ENCODE measurements around the gene TGFB3. TPM values are rescaled to one million over a fixed set of nuclear protein-coding genes. Genes with fewer than 3 reads are reported as not detected.
"Not testable (repeated sequence)": the region's sequence is repeated elsewhere in the genome, so short reads cannot be mapped to it uniquely, and the experiment has no call there.

Gene TGFB3
- polyA plus RNA-seq, 5 donors: 154 to 217 (median 174) TPM

- no peak for DNase-seq
Measured at GRCh38 chr14:75961662-75962061, 20.1 kb downstream of the TGFB3 start.

DNA sequence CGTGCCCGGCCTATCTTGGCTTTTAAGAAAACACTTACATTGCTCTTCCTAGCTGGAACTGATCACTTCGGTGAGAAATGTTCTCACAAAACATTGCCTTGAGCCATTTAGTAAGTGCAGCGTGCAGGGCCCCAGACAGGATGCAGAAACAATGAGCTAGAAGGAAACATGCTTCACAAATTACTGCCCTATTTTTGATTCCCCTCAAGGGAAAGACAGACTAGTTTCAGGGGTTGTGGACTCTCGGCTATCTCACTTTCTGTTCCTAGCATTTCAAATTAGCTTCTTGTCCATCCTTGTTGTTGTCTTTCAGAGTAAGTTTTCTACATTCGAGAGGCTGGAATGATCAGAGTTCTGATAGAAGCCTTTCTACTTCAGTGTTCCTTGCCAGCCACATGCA, 21.6 kb downstream of the TGFB3 start:
- no peak for DNase-seq

GRCh38 chr14:75959031-75959430, 22.8 kb downstream of the TGFB3 start:
- no peak for DNase-seq

- no peak for DNase-seq
Measured at GRCh38 chr14:75952489-75952888, 29.3 kb downstream of the TGFB3 start.

- no peak for DNase-seq
Measured at GRCh38 chr14:75946785-75947184, 35.0 kb downstream of the TGFB3 start.

- no peak for DNase-seq
Measured at GRCh38 chr14:75944607-75945241, 37.1 kb downstream of the TGFB3 start.

- no peak for DNase-seq
Measured at GRCh38 chr14:75941030-75941429, 40.8 kb downstream of the TGFB3 start.

DNA sequence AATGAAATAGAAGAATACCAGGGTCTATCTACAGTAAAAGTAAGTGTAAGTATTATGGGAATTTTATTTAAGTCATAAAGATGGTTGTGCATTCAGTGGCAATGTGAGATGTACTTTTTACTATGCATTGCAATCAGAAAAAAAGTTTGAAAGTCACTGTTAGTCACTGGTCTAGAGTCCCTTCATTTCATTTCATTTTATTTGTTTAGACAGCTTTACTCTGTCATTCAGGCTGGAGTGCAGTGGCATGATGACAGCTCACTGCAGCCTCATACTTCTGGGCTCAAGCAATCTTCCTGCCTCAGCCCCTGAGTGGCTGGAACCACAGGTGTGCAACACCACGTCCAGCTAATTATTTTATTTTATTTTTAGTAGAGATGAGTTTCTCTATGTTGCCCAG, 42.6 kb downstream of the TGFB3 start:
- DNase-seq: no peak

- DNase-seq: no peak
Measured at GRCh38 chr14:75934998-75935628, 46.7 kb downstream of the TGFB3 start.

GRCh38 chr14:75933712-75934296, 48.0 kb downstream of the TGFB3 start:
- no peak for DNase-seq

GRCh38 chr14:75928690-75929181, 53.1 kb downstream of the TGFB3 start:
- no peak for DNase-seq

DNA sequence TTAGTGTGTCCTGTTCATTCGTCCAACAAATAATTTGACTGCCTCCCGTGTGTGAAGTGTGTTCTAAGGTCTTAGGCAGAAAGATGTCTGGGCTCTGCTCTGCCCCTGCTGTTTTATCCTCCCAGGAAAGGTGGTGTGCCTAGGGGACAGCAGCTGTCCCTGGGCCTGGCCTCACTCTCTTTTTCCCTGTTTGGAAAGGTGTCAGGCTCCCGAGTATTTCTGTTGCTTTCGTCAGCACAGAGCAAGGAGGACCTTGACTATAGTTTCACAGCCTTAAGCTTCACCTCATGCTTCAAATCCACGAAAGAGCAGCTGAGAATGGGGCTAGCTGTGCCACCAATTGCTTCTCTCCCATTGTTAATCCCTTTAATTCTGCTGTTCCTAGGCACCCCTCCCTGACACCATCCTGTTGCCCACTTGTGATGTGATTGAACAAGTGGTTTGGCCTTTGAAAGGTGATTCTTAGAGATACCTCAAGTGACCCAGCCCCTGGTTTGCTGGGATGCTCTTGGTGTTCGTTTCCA, 54.2 kb downstream of the TGFB3 start:
- no peak for DNase-seq

DNA sequence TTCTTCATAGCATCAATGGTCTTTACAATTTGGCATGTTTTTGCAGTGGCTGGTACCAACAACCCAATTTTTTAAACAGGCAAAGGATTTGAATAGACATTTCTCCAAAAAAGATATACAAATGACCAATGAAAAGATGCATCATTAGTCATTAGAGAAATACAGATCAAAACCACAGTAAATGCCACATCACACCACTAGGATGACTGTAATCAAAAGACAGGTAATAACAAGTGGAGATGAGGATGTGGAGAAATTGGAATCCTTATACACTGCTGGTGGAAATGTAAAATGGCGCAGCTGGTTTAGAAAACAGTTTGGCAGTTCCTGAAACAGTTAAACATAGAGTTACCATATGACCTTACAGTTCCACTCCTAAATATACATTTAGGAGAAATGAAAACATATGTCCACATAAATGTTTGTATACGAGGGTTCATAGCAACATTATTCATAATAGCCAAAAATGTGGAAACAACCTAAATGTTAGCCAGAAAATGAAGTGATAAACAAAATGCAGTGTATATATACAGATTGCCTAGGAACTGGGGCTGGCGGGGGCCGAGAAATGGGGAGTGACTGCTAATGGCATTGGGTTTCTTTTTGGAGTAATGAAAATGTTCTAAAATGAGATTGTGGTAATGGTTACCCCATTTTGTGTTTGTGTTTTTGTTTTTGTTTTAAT, 55.2 kb downstream of the TGFB3 start:
- no peak for DNase-seq

GRCh38 chr14:75925141-75925840, 56.5 kb downstream of the TGFB3 start:
- not testable (repeated sequence) for DNase-seq

GRCh38 chr14:75920421-75920820, 61.4 kb downstream of the TGFB3 start:
- DNase-seq: not testable (repeated sequence)

DNA sequence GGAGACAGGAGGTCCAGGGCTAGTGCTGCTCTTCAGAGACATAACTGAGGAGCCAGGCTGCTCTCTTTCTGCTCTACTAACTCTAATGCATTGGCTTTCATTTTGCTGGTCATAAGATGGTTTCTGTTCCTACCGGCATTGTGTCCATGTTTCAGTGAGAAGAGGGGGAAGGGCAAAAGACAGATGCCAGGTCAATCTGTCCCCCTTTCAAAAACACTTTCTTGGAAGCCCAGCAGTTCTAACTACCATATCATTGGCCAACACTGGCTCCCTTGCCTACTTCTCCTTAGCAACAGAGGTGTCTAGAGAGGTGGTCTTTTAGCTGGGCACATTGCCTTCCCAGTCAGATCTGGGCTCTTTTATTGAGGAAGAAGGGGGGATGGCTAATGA, 63.9 kb downstream of the TGFB3 start:
- no peak for DNase-seq

DNA sequence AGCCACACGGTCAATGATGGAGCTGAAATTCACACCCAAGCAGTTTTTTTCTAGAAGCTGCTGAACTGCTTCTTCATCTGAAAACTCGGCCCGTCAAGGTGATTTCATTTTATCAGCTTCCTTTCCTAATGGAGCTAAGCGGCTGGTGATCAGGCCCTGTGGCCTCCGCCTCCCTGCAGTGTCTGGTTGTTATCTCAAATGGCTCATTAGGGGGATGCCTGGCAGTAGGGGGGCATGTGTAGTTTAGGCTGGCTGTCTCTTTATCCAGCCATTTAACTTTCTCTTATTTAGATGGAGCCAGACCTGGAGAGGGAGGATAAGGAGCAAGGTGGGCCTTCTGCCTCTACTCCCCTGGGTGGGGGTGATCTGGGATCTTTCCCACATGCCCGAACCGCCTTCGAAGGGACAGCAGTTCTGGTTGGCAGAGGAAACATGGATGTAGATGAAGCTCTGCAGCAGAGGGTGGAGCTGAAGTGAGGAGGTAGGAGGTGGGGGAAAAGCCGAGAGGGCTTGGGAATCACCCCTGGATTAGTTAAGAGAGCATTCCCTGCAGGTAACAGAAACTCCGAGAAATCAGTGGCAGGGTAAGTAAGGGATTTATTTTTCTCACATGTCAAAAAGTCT, 64.4 kb downstream of the TGFB3 start:
- DNase-seq: no peak

GRCh38 chr14:75915045-75915444, 66.8 kb downstream of the TGFB3 start:
- DNase-seq: no peak

- no peak for DNase-seq
Measured at GRCh38 chr14:75913183-75913582, 68.6 kb downstream of the TGFB3 start.

DNA sequence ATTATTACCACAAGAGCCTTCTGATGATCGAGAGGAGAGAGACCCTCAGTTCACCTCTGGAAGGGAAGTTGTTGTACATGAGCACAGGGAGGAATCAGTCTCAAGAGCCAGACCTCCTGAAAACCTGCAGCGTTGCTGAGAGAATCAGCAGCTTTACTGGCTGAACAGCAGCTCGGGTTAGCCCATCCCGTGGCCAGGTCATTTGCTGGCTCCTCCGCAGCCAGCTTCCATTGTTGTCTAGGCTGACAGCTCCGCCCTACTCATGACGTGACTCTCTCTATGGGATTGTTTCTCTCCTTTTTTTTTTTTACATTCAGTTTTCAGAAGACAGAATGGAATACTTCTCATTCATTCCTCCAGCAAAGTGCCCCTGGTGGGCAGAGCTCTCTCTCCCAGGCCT, 69.9 kb downstream of the TGFB3 start:
- DNase-seq: no peak

GRCh38 chr14:75910048-75910447, 71.7 kb downstream of the TGFB3 start:
- no peak for DNase-seq

Measured in right lung (tissue), 5 donors.